COLO829 (cell line): Measurements from ENCODE around the gene TRPM1.

Experiments
- DNase-seq: peaks from one replicate; pipeline ENCODE4 v3.0.0; 2012; ENCODE audit warnings: low spot score

TRPM1 gene

GRCh38 chr15:31016446-31016915 lies 85.0 kb downstream of the TRPM1 start:
- DNase-seq, result no peak

- DNase-seq, result no peak
These were observed 87.0 kb downstream of the TRPM1 start for GRCh38 chr15:31014608-31014925.

- no peak for DNase-seq
These were observed 87.5 kb downstream of the TRPM1 start for GRCh38 chr15:31013863-31014607.

GRCh38 chr15:31012455-31012854 lies 89.1 kb downstream of the TRPM1 start:
- DNase-seq, result no peak

GRCh38 chr15:31010036-31010435 lies 91.5 kb downstream of the TRPM1 start:
- DNase-seq, result no peak

GRCh38 chr15:31005660-31006059 lies 95.9 kb downstream of the TRPM1 start:
- DNase-seq, result no peak

GRCh38 chr15:31004220-31004733 lies 97.2 kb downstream of the TRPM1 start:
- DNase-seq, result no peak

GRCh38 chr15:31001702-31002101 lies 99.8 kb downstream of the TRPM1 start:
- DNase-seq, result no peak

- DNase-seq, result no peak
These were observed 101.8 kb downstream of the TRPM1 start for GRCh38 chr15:30999729-31000128.

- no peak for DNase-seq
These were observed 104.3 kb downstream of the TRPM1 start for GRCh38 chr15:30997270-30997669.

- no peak for DNase-seq
These were observed 109.2 kb downstream of the TRPM1 start for GRCh38 chr15:30992249-30992864.

- DNase-seq, result peak; percentile 38
These were observed 110.0 kb downstream of the TRPM1 start, which contains the start of gene MTMR10 for GRCh38 chr15:30991255-30992235. Gene MTMR10, minus strand, starts transcription at chr15:30991628. Its CDS starts 122 bp downstream, at chr15:30991506.

GRCh38 chr15:30990446-30991254 lies 110.9 kb downstream of the TRPM1 start:
- DNase-seq, result no peak

- DNase-seq, result no peak
These were observed 111.5 kb downstream of the TRPM1 start for GRCh38 chr15:30990036-30990435.

- no peak for DNase-seq
These were observed 116.4 kb downstream of the TRPM1 start for GRCh38 chr15:30985081-30985531.

GRCh38 chr15:30984542-30984941 lies 117.0 kb downstream of the TRPM1 start:
- no peak for DNase-seq

GRCh38 chr15:30984118-30984517 lies 117.4 kb downstream of the TRPM1 start:
- DNase-seq, result no peak

GRCh38 chr15:30979457-30979856 lies 122.1 kb downstream of the TRPM1 start:
- DNase-seq, result no peak

- no peak for DNase-seq
These were observed 123.2 kb downstream of the TRPM1 start for GRCh38 chr15:30978328-30978727.

- DNase-seq, result no peak
These were observed 127.4 kb downstream of the TRPM1 start for GRCh38 chr15:30974112-30974511.

GRCh38 chr15:30973379-30973778 lies 128.1 kb downstream of the TRPM1 start:
- no peak for DNase-seq
